HepG2 (cell line): ENCODE measurements around the gene RWDD2A. TPM values are rescaled to one million over a fixed set of nuclear protein-coding genes. Genes with fewer than 3 reads are reported as not detected.

Experiments used
- ATAC-seq: fragments of 200-7000 bp; cut with Tn5 transposase; 3 replicates; pipeline ENCODE4 v1.9.1; 2020; ENCODE audit warnings: mild to moderate bottlenecking, moderate library complexity
- BruUV-seq: library from RNA; stranded (reverse); fragments of 400-500 nt; replicated peaks from 2 replicates; lab custom pipeline; 2021; lab: Mats Ljungman, UMichigan
- CTCF ChIA-PET: fragments of 300-600 bp; formaldehyde crosslinking; extraction: SDS; loops from one replicate; lab custom pipeline; 2021; ENCODE audit warnings: low total read pairs, inconsistent platforms, low intra/inter-chr PET ratio; lab: Yijun Ruan, JAX
- POLR2A ChIA-PET: fragments of 350-600 bp; sonication (Branson Sonifier 250); formaldehyde crosslinking; loops from one replicate; lab custom pipeline; 2020; ENCODE audit warnings: antibody characterized with exemption, inconsistent platforms; lab: Yijun Ruan, JAX
- DNase-seq: peaks from one replicate; pipeline ENCODE4 v3.0.0-alpha.2; 2015; ENCODE audit warnings: low spot score
- FAIRE-seq: peaks from 3 replicates; lab custom pipeline; 2011; peaks lifted over from hg19 to GRCh38; lab: Jason Lieb, UNC
- H2AFZ ChIP-seq: one replicate; pipeline ENCODE4 v1.6.1; 2011; ENCODE audit warnings: low read length, inconsistent platforms
- H3K27ac ChIP-seq: fragments of 300-600 bp; 3 replicates; pipeline ENCODE4 v1.8.0; 2011; ENCODE audit warnings: mixed run types, mild to moderate bottlenecking, mixed read lengths, low read length, inconsistent platforms; ENCODE audit not compliant: insufficient read depth; ENCODE audit errors: extremely low read length
- H3K27me3 ChIP-seq, 2 experiments: fragments of 200-600 bp in 1 of 2; 2 replicates in 1 of 2; 3 replicates in 1 of 2; pipeline versions ENCODE4 v1.6.0 to v1.8.0; 2011; ENCODE audit warnings: low read length in 2 of 2, mild to moderate bottlenecking in 2 of 2, moderate library complexity in 2 of 2, inconsistent platforms in 1 of 2; ENCODE audit not compliant: insufficient read depth in 2 of 2, control insufficient read depth in 1 of 2
- H3K36me3 ChIP-seq, 2 experiments: fragments of 200-600 bp in 1 of 2; replicated peaks in 1 of 2; 2 replicates in 1 of 2; 3 replicates in 1 of 2; pipeline versions ENCODE4 v1.5.1 to v1.8.0; 2011; ENCODE audit warnings: low read length in 2 of 2, inconsistent platforms in 1 of 2; ENCODE audit not compliant: insufficient read depth in 2 of 2, control insufficient read depth in 1 of 2
- H3K4me1 ChIP-seq: 2 replicates; pipeline ENCODE4 v1.5.1; 2012; ENCODE audit warnings: low read length, inconsistent platforms; ENCODE audit not compliant: insufficient read depth
- H3K4me2 ChIP-seq: 2 replicates; pipeline ENCODE4 v1.6.0; 2011; ENCODE audit warnings: low read depth, low read length, inconsistent platforms
- H3K4me3 ChIP-seq, 3 experiments: fragments of 200-600 bp in 1 of 3; sonication (generic), shearing (Covaris generic) in 1 of 3; replicated peaks in 1 of 3; 2 replicates each; pipeline ENCODE4 v1.5.1; 2011 to 2016; ENCODE audit warnings: low read length in 3 of 3, inconsistent platforms in 2 of 3, low read depth in 2 of 3, mild to moderate bottlenecking in 2 of 3, control low read depth in 1 of 3, mixed read lengths in 1 of 3; ENCODE audit not compliant: insufficient read depth in 1 of 3
- H3K79me2 ChIP-seq: one replicate; pipeline ENCODE4 v1.6.1; 2011; ENCODE audit warnings: low read length, inconsistent platforms; ENCODE audit not compliant: insufficient read depth
- H3K9ac ChIP-seq: 2 replicates; pipeline ENCODE4 v1.6.0; 2011; ENCODE audit warnings: mild to moderate bottlenecking, low read depth, low read length, inconsistent platforms; ENCODE audit not compliant: insufficient read depth
- H3K9me3 ChIP-seq: 2 replicates; pipeline ENCODE4 v1.5.1; 2012; ENCODE audit warnings: mild to moderate bottlenecking, low read length
- H4K20me1 ChIP-seq: 2 replicates; pipeline ENCODE4 v1.6.0; 2011; ENCODE audit warnings: inconsistent platforms, mild to moderate bottlenecking, low read length, moderate library complexity; ENCODE audit not compliant: insufficient read depth
- POLR2A ChIP-seq, 2 experiments: IDR thresholded peaks; 2 replicates each; pipeline ENCODE4 v1.6.1; 2011; ENCODE audit warnings: low read depth in 2 of 2, low read length in 2 of 2, mild to moderate bottlenecking in 1 of 2, moderate library complexity in 1 of 2; ENCODE audit not compliant: insufficient read depth in 1 of 2
- RFX1 ChIP-seq: fragments of 450-650 bp; IDR thresholded peaks from 2 replicates; pipeline ENCODE4 v1.6.1; 2017
- ZNF33A ChIP-seq: sonication (generic); formaldehyde crosslinking; IDR thresholded peaks from 2 replicates; pipeline ENCODE4 v1.5.1; 2020; ENCODE audit warnings: missing genetic modification reagents, mild to moderate bottlenecking, moderate library complexity, borderline replicate concordance
- ZNF724P ChIP-seq: sonication (generic); formaldehyde crosslinking; IDR thresholded peaks from 2 replicates; pipeline ENCODE4 v1.8.0; 2022; ENCODE audit warnings: missing genetic modification reagents, borderline replicate concordance
- ZSCAN25 ChIP-seq: sonication (generic); formaldehyde crosslinking; IDR thresholded peaks from 2 replicates; pipeline ENCODE4 v1.8.0; 2022; ENCODE audit warnings: mild to moderate bottlenecking, missing genetic modification reagents
- WGBS: methylation state at CpG from one replicate; pipeline ENCODE4 v1.1.6; 2017; ENCODE audit warnings: low lambda C conversion rate; 5-methylcytosine and 5-hydroxymethylcytosine counted together
- in situ Hi-C: cut with HindIII; loops from 2 replicates; pipeline ENCODE4 v1.10.0; 2017; ENCODE audit warnings: low pct_unique_long_range_greater_than_20kb; ENCODE audit not compliant: extremely low pct_ligation_motif_present
- intact Hi-C: fragments of 100-400 bp; cut with micrococcal nuclease; formaldehyde crosslinking; loops from one replicate; pipeline ENCODE4 v1.10.0; 2022; ENCODE audit not compliant: unreplicated experiment
- polyA plus RNA-seq, 8 experiments: library from polyadenylated mRNA; depleted of rRNA in 3 of 8; stranded (reverse) in 7 of 8; unstranded in 1 of 8; fragments of >200 nt; fragmentation: Illumina TruSeq in 4 of 8; extraction: Trizol in 4 of 8; gene quantifications; 2 replicates each; pipeline versions ENCODE4 v1.2.1 to v1.2.3, GENCODE V29; 2011 to 2016; ENCODE audit warnings: low read depth in 4 of 8, missing spikeins in 1 of 8, mixed read lengths in 1 of 8; ENCODE audit not compliant: insufficient read depth in 1 of 8
- total RNA-seq, 5 experiments: library from RNA; depleted of rRNA; stranded (reverse); fragments of >200 nt; fragmentation: Illumina TruSeq; extraction: Trizol; gene quantifications; 2 replicates each; pipeline ENCODE4 v1.2.3, GENCODE V29; 2016; ENCODE audit warnings: low read depth in 1 of 5
- TF ChIP-seq, protein P1 (sequence below): sonication (generic); formaldehyde crosslinking; IDR thresholded peaks from 2 replicates; pipeline ENCODE4 v1.4.0; 2020; ENCODE audit warnings: mild to moderate bottlenecking, missing genetic modification reagents

The RWDD2A gene
- total and polyA plus RNA-seq, 2 of the 13 experiments (the other 11 are each of a cell fraction or from before 2014, with no cell fraction given): 5.3 to 8.1 TPM

DNA sequence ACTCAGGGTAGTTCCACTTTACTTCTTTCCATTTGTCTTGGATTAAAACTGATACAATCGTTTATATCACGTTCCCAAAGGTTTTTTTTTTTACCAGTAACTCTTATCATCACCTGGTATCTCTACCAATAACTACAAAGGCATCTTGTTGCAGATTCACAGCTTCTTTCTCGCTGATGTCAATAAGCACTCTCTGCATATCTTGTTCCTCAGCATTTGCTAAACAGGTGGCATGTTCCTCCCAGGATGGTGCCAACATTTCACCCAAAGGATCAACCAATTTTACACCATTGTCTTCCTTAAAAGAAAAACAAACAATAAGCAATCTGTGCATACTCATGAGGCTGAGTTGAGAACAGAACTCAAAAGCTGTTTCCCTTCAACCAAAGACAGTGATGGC is 4.7 kb upstream of the RWDD2A start:
- H3K27ac ChIP-seq: no peak overlapping the region
- no peak for TF ChIP-seq ZSCAN25 (CRISPR knock-in tag)
- TF ChIP-seq POLR2A (IDR thresholded peaks at IDR 0.05; ENCODE audit: insufficient read depth in 1 of 2, low read depth in 2 of 2, low read length in 2 of 2): 0 out of 4 replicates have a peak, but pooled peaks of 1 of the 2 experiments have one; percentile 2
- TF ChIP-seq, protein P1, sequence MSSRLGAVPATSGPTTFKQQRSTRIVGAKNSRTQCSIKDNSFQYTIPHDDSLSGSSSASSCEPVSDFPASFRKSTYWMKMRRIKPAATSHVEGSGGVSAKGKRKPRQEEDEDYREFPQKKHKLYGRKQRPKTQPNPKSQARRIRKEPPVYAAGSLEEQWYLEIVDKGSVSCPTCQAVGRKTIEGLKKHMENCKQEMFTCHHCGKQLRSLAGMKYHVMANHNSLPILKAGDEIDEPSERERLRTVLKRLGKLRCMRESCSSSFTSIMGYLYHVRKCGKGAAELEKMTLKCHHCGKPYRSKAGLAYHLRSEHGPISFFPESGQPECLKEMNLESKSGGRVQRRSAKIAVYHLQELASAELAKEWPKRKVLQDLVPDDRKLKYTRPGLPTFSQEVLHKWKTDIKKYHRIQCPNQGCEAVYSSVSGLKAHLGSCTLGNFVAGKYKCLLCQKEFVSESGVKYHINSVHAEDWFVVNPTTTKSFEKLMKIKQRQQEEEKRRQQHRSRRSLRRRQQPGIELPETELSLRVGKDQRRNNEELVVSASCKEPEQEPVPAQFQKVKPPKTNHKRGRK (CRISPR knock-in tag): no peak
- H3K27me3 ChIP-seq: no peaks in the 10 kb centered on the region; a peak in 1 of 5 replicates
- no peaks in the 10 kb centered on the region for H3K9me3 ChIP-seq
- peaks cover 58% of the 10 kb centered on the region for H3K79me2 ChIP-seq
- DNase-seq (no peak), FAIRE-seq (no peak), ATAC-seq (no peak)
- peaks cover 12 to 54% of the 10 kb centered on the region in 2 experiments for H3K36me3 ChIP-seq
- BruUV-seq: no TSS peak
- WGBS: 96% methylated on average over 3 of the region's 3 CpGs
- POLR2A ChIA-PET: no interaction called here
- no peak overlapping the region for H3K4me2 ChIP-seq
- in situ Hi-C loops (loop anchor here (25.0 kb wide), 1 partner anchor 951 kb away; the partner anchor contains the start of gene IBTK), intact Hi-C loops (no loop called here)
- H3K4me1 ChIP-seq: peaks cover 35% of the 10 kb centered on the region
- H2AFZ ChIP-seq: no peak overlapping the region
- H4K20me1 ChIP-seq: peaks cover 34% of the 10 kb centered on the region
- H3K4me3 ChIP-seq: no peak overlapping the region
- CTCF ChIA-PET: no interaction called here
- no peak overlapping the region for H3K9ac ChIP-seq

GRCh38 chr6:83190626-83191025 is 2.5 kb upstream of the RWDD2A start:
- Histone ChIP-seq H3K79me2 (peaks cover 59% of the 10 kb centered on the region), H4K20me1 (peaks cover 34% of the 10 kb centered on the region), H3K27me3 (no peaks in the 10 kb centered on the region; a peak in 1 of 5 replicates), H3K9ac (peak overlapping the region; percentile 53), H3K4me1 (peaks cover 50% of the 10 kb centered on the region), H3K27ac (peak overlapping the region; percentile 62), H3K4me3 (peak overlapping the region in 2 of 3 experiments; percentile 21 to 97; a peak in 4 of 6 replicates), H3K36me3 (peaks cover 9 to 42% of the 10 kb centered on the region in 2 experiments), H3K9me3 (no peaks in the 10 kb centered on the region), H2AFZ (no peak overlapping the region), H3K4me2 (peak overlapping the region; percentile 73)
- ATAC-seq (no peak), DNase-seq (peak; percentile 50), FAIRE-seq (no peak)
- TF ChIP-seq ZNF724P (CRISPR knock-in tag): no peak
- peak; percentile 60 for TF ChIP-seq RFX1
- TF ChIP-seq ZNF33A (CRISPR knock-in tag): no peak
- ChIA-PET CTCF (no interaction called here), POLR2A (interaction anchor here (1.3 kb wide), 1 partner anchor 123 kb away, joined by 4 read pairs; the partner anchor contains the start of gene DOP1A)
- intact Hi-C loops: loop anchor here (5.0 kb wide), 2 partner anchors 48 to 943 kb away; partner anchors contain the start of gene IBTK
- WGBS: 90% methylated on average over 6 of the region's 6 CpGs
- in situ Hi-C loops: loop anchor here (25.0 kb wide), 1 partner anchor 953 kb away; the partner anchor contains the start of gene IBTK
- no TSS peak for BruUV-seq
